ENCODE measurements around the gene PLIN1.

- TF ChIP-seq CTCF (conservative IDR thresholded peaks at IDR 0.05 in 1 of 2, IDR thresholded peaks at IDR 0.05 in 1 of 2; ENCODE audit: extremely low read depth in 1 of 2, insufficient read depth in 1 of 2, low read depth in 1 of 2, low read length in 2 of 2) (no peak), EZH2 (IDR thresholded peaks at IDR 0.05; ENCODE audit: borderline replicate concordance, low read length) (no peak)
Observed at GRCh38 chr15:89621547-89621946, 57.6 kb downstream of the PLIN1 start.
